ENCODE measurements around the gene L3MBTL3.

DNA sequence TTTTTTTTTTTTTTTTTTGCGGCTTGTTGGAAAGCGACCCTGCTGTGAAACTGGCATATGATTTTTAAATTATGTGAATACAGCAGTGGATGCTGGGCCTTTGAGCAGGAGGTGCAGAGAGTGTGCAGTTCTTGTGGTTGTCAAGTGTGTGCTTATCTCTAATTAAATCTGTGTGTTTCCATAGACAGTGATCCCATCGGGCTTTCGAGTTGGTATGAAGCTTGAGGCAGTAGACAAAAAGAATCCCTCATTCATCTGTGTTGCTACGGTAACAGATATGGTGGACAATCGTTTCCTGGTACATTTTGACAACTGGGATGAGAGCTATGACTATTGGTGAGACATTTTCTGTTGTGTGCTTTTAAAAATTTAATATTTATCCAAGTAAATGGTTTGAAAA lies 52.4 kb downstream of the L3MBTL3 start:
- TF ChIP-seq CTCF (IDR thresholded peaks at IDR 0.05) (no peak), POLR2AphosphoS5 (IDR thresholded peaks at IDR 0.05) (no peak), POLR2A (IDR thresholded peaks at IDR 0.05) (no peak), EP300 (IDR thresholded peaks at IDR 0.05; ENCODE audit: low read depth) (no peak)

Data from transverse colon (tissue), 4 donors.